ENCODE data around the gene RASA3.

The RASA3 gene

DNA sequence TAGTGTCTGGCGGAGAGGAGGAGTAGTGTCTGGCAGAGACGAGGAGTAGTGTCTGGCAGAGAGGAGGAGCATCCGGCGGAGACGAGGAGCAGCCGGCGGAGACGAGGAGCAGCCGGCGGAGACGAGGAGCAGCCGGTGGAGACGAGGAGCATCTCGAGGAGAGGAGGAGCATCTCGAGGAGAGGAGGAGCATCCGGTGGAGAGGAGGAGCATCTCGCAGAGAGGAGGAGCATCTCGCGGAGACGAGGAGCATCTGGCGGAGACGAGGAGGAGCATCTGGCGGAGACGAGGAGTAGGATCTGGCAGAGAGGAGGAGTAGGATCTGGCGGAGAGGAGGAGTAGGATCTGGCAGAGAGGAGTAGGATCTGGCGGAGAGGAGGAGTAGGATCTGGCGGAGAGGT, 176.7 kb downstream of the RASA3 start:
- no peak overlapping the region for H3K4me3 ChIP-seq (ENCODE audit: low read depth, low read length)
- no peak for TF ChIP-seq CTCF (IDR thresholded peaks at IDR 0.05; ENCODE audit: low read depth, low read length, missing control alignments)
- H3K27me3 ChIP-seq (replicated peaks): no peaks in the 10 kb centered on the region
- H3K36me3 ChIP-seq (replicated peaks): peaks cover 16% of the 10 kb centered on the region
- no peak overlapping the region for H3K27ac ChIP-seq
- no peak for DNase-seq
- in situ Hi-C loops (cut with HindIII; ENCODE audit: low pct_ligation_motif_present, low sequenced_read_pairs): no loop called here

DNA sequence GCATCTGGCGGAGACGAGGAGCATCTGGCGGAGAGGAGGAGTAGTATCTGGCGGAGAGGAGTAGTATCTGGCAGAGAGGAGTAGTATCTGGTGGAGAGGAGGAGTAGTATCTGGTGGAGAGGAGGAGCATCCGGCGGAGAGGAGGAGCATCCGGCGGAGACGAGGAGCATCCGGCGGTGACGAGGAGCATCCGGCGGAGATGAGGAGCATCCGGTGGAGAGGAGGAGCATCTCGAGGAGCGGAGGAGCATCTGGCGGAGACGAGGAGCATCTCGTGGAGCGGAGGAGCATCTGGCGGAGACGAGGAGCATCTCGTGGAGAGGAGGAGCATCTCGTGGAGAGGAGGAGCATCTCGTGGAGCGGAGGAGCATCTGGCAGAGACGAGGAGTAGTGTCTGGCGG, 177.2 kb downstream of the RASA3 start:
- H3K36me3 ChIP-seq (replicated peaks): peaks cover 16% of the 10 kb centered on the region
- H3K4me3 ChIP-seq (ENCODE audit: low read depth, low read length): no peak overlapping the region
- in situ Hi-C loops (cut with HindIII; ENCODE audit: low pct_ligation_motif_present, low sequenced_read_pairs): no loop called here
- H3K27ac ChIP-seq: no peak overlapping the region
- H3K27me3 ChIP-seq (replicated peaks): no peaks in the 10 kb centered on the region
- no peak for DNase-seq
- no peak for TF ChIP-seq CTCF (IDR thresholded peaks at IDR 0.05; ENCODE audit: low read depth, low read length, missing control alignments)

DNA sequence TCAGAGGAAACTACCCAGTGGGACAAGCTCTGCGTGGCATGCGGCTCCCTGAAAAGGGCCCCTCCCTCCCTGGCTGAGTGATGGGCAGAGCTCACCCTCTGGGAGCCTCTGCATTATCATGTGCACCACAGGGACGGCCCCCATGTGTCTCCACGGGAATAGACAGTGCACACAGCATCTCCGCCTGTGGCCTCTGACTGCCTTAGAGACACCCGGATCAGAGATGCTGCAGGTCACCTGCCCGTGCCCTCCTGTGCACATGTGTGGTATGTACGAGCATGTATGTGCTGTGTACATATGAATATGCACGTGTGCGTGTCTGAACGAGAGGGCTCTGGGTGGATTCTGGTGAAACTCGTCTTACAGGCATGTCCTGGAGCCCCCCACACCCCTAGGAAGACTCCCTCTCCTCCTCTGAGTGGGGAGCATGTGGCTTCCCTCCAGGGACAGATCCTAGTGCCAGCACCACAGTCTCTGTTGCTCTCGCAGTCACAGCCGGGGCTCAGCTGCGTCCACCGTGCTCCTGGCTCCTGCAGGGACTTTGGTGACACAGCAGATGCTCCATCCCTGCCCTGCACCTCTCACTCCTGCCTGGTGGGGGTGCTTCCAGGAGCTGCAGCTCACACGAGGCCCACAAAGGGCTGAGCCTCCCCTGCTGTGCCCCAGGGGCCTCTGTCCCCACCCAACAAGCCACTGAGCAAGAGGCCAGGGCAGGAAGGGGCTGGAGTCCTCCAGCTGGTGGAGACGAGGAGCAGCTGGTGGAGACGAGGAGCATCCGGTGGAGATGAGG, 178.2 kb downstream of the RASA3 start:
- no peak overlapping the region for H3K27ac ChIP-seq
- no peak for TF ChIP-seq CTCF (IDR thresholded peaks at IDR 0.05; ENCODE audit: low read depth, low read length, missing control alignments)
- H3K27me3 ChIP-seq (replicated peaks): no peaks in the 10 kb centered on the region
- no peak for DNase-seq
- in situ Hi-C loops (cut with HindIII; ENCODE audit: low pct_ligation_motif_present, low sequenced_read_pairs): no loop called here
- peaks cover 16% of the 10 kb centered on the region for H3K36me3 ChIP-seq (replicated peaks)
- no peak overlapping the region for H3K4me3 ChIP-seq (ENCODE audit: low read depth, low read length)

- H3K36me3 ChIP-seq (replicated peaks): peaks cover 16% of the 10 kb centered on the region
- in situ Hi-C loops (cut with HindIII; ENCODE audit: low pct_ligation_motif_present, low sequenced_read_pairs): no loop called here
- no peak overlapping the region for H3K4me3 ChIP-seq (ENCODE audit: low read depth, low read length)
- no peak overlapping the region for H3K27ac ChIP-seq
- no peaks in the 10 kb centered on the region for H3K27me3 ChIP-seq (replicated peaks)
- no peak for DNase-seq
- no peak for TF ChIP-seq CTCF (IDR thresholded peaks at IDR 0.05; ENCODE audit: low read depth, low read length, missing control alignments)
Measured at GRCh38 chr13:113953561-113953960, 178.9 kb downstream of the RASA3 start.

- no peak overlapping the region for H3K4me3 ChIP-seq (ENCODE audit: low read depth, low read length)
- DNase-seq: no peak
- peaks cover 16% of the 10 kb centered on the region for H3K36me3 ChIP-seq (replicated peaks)
- H3K27ac ChIP-seq: no peak overlapping the region
- H3K27me3 ChIP-seq (replicated peaks): no peaks in the 10 kb centered on the region
- TF ChIP-seq CTCF (IDR thresholded peaks at IDR 0.05; ENCODE audit: low read depth, low read length, missing control alignments): no peak
- in situ Hi-C loops (cut with HindIII; ENCODE audit: low pct_ligation_motif_present, low sequenced_read_pairs): no loop called here
Measured at GRCh38 chr13:113952983-113953520, 179.4 kb downstream of the RASA3 start.
